Fibroblast of skin of right biceps (primary cell): ENCODE measurements around the gene EZR.

Experiments used
- DNase-seq: peaks from one replicate; pipeline ENCODE4 v3.0.0-alpha.2; 2013

The EZR gene

GRCh38 chr6:158717341-158718330, 101.5 kb downstream of the EZR start:
- DNase-seq, result no peak
